NCI-H2029 (cell line): Measurements from ENCODE around the gene ECD.
A peak's percentile ranks its signal among the peaks of the same experiment; 100 is the strongest.

Experiments
- DNase-seq: peaks from one replicate; lab custom pipeline; 2025; lab: John Stamatoyannopoulos, UW

The ECD gene

DNA sequence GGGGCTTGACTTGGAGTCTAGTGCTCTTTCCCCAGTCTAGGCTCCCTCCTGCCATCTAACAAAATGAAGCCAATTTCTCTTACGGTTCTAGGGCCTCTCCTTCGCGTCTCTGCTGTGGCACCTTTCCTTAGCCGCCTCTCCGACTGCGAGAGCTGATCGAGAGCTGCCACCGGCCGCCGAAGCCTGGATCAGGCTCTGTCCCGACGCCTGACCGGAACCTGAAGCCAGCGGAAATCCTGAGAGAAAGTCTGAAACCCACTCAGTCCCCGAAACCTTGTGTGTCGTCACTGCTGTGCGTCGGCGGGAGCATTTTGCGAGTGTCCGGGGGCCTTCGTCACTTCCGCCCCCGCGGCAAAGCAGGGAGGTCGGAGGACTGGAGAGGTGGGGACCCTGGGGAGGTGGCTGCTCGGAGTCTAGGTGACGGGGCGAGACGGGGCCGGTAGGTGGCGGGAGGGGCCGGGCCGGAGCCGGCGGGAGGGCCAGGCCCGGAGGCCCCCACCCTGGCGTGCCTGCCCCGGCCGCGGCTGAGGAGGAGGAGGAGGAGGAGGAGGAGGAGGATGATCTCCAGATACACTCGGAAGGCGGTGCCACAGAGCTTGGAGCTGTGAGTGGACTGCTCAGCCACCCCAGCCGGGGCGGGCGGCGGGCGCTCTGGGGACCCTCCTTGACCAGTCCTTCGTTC is at the start of gene ECD, which contains the start of gene FAM149B1:
TSS of gene ECD (minus strand) at position 226 of the 682 bp plus-strand sequence. CDS start 4,071 bp downstream, outside the sequence.
TSS of gene FAM149B1 (plus strand) at position 337 of the 682 bp plus-strand sequence. CDS start at position 558, 221 bp downstream.
- DNase-seq, result peak; percentile 71

DNA sequence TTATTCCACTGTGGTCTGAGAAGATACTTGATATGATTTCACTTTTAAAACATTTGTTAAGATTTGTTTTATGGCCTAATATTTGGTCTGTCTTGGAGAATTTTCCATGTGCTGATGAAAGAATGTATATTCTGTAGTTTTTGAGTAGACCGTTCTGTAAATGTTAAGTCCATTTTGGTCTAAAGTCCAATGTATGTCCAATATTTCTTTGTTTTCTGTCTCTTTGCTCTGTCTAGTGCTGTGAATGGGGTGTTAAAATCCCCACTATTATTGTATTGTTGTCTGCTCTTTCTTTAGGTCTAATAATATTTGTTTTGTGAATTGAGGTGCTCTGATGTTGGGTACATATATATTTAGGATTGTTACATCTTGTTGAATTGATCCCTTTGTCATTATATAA is 47.9 kb upstream of the ECD start:
- DNase-seq, result no peak

DNA sequence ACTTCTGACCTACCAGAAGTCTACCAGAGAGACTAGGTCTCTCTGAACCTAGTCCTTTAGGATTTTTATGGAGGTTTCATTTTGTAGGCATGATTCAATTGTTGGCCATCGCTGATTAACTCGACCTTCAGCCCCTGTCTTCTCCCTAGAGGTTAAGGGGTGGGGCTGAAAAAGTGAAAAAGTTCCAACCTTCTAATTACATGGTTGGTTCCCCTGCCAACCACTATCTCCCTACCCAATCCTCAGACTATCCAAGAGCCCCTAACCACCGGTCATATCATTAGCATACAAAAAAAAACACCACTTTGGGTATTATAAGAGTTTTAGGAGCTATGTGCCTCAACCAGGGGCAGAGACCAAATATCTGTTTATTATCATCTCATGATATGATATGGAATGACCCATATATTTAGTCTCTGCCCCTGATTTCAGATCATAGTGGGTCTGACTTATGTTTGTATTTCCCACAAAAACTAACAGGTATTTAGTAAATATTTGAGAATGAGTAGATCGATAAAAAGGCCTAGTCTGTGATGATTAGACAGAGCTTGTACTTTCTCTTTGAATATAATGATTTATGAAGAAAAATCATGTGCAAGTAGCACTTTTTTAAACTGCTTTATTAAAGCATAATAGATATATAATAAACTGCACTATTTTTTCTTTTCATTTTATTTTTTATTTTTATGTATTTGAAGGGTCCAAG is 43.5 kb upstream of the ECD start:
- DNase-seq, result no peak

DNA sequence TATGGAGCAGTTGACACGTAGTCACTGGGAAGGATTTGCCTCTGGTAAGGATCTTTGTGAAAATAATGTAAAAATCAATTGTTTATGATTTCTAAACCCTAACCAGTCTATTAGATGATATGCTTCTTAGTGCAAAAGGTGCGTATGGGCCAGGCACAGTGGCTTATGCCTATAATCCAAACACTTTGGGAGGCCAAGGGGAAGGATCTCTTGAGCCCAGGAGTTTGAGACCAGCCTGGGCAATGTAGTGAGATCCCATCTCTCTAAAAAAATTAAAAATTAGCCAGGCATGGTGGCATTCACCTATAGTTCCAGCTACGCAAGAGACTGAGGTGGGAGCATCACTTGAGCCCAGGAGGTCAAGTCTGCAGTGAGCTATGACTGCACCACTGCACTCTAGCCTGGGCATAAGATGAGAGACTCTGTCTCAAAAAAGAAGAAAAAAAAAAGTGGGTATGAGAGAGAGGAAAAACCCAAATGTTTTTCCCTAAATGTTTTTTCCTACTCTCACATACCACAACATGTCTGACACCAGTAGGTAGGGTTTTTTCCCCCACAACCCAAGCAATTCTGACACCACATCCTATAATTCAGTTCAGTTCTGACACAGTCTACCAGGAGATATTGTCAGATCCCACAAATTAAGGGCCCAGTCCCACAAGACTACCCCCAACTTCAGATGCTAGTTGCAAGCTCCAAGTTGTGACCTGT is 42.7 kb upstream of the ECD start:
- DNase-seq, result no peak

DNA sequence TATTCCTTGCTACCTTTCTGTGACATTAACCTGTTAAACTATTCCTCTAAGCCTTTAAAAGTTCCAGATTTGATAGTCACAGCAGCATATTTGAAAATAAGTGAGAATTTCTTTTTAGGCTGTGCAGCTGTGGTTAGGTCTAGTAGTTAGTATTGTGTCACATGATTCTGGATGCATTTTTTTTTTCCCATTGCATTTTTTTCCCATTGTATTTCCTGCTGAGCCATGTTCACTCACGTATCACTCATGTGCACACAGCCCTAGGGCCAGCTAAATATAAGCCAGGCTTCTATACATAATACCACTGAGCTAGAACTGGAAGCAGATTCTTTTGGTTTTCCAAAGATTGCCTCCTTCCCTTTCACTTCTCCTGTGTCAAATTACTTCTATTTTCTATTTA is 41.9 kb upstream of the ECD start:
- no peak for DNase-seq

DNA sequence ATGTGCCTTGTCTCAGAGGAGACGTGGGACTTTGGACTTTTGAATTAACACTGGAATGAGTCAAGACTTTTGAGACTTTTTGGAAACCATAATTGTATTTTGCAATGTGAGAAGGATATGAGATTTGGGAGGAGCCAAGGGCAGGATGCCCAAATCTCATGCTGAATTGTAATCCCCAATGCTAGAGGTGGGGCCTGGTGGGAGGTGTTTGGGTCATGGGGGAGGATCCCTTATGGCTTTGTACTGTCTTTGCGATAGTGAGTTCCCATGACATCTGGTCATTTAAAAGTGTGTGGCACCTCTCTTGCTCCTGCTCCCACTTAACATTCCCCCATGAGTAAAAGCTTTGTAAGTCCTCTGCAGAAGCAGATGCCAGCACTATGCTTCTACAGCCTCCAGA is 40.1 kb upstream of the ECD start:
- no peak for DNase-seq

DNA sequence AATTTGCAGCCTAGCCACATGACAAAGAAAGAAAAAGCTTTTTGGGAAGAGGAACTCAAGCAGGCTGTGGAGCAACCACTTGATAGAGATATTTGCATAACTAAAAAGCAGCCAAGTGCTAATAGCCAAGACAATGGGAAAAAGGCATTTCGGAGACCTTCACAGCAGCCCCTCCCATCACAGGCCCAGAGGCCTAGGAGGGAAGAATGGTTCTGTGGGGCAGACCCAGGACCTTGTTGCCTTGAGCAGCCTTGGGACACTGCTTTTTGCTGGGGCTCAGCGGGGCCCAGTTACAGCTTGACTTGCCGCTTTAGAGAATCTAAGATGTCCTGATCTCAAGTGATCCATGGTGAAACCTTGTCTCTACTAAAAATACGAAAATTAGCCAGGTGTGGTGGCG is 38.6 kb upstream of the ECD start:
- no peak for DNase-seq

DNA sequence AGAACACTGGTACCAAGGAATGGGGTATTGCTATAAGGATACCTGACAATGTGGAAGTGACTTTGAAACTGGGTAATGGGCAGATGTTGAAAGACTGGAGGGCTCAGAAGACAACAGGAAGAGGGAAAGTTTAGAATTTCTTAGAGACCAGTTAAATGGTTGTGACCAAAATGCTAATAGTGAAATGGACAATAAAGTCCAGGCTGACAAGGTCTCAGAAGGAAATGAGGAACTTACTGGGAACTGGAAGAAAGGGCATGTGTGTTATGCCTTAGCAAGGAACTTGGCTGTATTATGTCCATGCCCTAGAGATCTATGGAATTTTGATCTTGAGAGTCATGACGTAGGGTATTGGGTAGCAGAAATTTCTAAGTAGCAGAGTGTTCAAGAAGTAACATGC is 38.1 kb upstream of the ECD start:
- no peak for DNase-seq

DNA sequence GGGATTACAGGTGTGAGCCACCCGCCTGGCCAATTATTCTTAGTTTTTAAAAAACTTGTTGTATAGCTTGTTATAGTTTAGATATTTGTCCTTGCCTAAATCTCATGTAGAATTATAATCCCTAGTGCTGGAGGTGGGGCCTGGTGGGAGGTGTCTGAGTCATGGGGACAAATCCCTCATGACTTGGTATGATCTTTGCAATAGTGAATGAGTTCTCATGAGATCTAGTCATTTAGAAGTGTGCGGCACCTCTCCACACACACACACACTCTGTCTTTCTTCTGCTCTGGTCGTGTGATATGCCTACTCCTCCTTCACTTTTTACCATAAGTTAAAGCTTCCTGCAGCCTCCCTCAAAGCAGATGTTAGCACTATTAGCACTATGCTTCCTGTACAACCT is 37.3 kb upstream of the ECD start:
- no peak for DNase-seq

DNA sequence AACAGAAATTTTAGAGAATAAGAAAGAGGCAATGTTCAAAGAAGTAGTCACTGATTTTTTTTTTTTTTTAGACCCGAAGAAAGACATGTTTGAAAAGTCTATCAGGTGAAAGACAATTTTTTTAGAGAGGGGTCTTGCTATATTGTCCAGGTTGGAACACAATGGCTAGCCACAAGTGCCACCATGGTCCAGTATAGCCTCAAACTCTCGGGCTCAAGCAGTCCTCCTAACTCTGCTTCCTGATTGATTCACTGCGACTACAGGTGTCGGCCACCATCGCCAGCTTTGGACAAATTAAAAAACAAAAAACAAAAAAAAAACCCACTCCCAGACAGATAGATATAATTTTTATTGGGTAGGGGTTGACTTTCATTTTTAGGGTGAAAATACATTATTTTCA is 22.4 kb upstream of the ECD start:
- DNase-seq, result no peak

DNA sequence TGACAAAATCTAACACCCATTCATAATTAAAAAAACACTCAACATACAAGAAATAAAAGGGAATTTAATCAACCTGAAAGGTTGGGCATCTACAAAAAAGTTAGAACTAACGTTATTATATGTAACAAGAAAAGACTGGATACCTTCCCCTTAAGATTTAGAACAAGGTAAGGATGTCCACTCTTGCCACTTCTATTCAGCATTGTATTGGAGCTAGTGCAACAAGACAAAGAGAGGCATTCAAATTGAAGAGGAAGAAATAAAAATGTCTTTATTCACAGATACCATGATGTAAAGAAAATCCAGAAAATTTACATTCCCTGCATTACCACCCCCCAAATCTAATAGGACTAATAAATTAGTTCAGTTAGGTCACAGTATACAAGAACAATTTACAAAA is 18.5 kb upstream of the ECD start:
- DNase-seq, result no peak

DNA sequence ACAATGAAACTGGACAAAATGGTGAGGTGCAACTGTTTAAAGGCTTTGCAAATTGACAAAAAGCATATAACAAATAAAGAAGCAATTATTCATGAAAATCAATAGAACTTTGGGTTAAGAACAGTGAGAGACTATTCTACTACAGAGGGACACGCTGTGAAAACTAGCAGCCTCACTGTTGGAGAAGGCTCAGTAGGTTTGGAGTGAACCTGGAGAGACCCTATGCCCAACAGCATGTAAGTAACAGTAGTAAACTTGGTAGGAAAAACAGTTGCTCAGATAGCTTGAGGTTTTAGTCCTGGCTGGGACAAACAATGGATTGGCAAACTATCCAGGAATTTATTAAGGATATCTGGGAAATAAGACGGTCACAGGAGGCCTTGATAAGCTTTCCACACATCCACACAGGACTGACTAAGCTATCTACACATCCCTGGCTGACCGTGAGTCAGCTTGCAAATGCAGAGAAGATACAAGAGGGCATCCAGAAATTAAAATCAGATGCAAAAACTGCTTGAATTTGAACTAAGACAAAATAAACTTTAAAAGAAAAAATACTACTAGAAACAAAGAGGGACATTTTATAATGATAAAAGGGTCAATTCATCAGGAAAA is 16.0 kb upstream of the ECD start:
- no peak for DNase-seq

DNA sequence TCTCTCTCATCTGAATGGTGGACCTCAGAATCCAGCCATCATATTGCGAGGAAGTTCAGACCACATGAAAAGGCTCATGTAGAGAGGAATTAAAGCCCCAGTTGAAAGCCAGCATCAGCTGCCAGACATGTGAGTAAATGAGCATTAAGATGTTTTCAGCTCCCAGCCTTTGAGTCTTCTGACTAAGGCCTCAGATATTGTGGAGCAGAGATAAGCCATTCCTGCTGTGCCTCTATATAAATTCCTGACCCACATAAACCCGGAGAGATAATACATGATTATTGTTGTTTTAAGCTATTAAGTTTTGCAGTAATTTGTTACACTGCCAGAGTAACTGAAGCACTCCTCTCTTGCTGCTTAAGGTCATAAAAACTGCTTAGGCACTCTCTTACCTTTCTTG is 14.8 kb upstream of the ECD start:
- DNase-seq, result no peak

DNA sequence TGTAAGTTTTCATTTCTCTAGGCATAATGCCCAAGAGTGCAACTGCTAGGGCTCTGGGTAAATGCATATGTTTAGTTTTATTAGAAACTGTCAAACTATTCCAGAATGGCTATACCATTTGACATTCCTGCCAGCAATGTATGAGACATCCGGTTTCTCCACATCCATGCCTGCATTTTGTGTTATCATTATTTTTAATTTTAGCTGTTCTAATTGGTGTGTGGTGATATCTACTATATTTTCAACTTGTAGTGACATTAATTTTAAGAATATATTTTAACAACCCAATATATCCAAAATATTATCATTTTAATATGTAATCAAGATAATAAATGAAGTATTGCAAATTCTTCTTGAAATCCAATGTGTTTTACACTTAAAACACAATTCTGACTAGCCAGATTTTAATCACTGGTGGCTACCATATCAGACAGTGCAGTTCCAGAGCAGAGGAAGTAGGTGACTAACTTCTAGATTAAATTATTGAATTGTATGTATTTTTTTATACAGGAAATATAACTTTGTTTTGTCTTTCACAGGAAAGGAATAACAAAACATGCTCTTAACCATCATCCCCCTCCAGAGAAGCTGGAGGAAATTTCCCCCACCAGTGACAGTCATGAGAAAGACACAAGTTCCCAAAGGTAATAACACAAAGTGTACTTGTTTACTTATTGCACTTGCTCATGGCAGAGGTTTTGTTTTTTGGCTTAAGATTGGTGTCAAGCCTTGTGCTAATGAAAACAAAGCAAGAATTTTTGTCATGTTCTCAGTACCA is 6.5 kb upstream of the ECD start:
- no peak for DNase-seq

DNA sequence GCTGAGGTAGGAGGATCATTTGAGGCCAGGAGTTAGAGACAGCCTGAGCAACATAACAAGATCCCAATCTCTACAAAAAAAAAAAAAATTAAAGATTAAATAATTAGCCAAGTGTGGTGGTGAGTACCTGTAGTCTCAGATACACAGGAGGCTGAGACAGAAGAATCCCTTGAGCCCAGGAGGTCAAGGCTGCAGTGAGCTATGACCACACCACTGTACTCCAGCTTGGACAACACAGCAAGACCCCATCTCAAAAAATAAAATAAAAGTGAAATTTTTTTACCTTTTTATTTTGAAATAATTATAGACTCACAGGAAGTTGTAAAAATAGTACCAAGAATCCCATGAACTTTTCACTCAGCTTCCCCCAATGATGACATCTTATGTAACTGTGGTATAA is 5.1 kb upstream of the ECD start:
- DNase-seq, result no peak

DNA sequence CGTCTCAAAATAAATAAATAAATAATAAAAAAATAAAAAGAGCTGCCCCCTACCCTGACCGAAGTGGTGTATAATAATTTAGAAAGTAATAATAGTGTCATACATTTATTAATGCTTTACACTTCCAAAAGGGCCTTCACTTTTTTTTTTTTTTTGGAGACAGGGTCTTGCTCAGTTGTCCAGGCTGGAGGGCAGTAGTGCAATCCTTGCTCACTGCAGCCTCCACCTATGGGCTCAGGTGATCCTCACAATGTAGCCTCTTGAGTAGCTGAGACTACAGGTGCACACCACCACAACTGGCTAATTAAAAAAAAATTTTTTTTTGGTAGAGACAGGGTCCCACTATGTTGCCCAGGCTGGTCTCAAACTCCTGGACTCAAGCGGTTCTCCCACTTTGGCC is 1.5 kb upstream of the ECD start:
- DNase-seq, result no peak

DNA sequence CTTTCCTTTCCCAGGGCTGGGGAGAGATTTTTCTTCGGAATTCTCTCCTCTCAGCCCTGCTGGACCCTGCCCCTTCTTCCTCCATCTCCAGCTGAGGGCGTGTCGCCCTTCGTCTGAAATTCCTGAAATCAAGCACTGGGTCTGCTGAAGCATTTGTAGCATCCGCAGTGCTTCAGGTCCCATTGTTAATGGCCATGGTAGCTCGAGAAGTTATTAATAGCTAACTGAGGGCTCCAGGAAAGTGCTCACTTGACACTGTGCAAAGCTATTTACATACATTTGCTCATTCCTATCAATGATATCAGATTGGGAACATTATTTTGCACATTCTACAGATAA is 626 bp upstream of the ECD start:
- DNase-seq, result no peak

DNA sequence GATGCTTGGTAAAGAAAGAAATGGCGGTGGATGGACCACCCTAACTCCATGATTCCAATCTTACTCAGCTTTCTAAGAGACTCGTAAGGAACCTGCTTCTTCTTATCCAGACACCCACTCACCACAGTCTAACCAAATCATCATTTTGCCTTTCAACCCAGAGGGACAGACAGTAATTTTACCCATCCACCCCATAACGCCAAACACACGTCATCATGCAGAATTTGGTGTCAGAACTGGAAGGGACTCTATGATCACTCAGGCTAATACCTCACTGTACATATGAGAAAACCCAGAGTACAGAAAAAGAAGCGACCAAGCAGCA is 388 bp downstream of the ECD start:
- DNase-seq, result no peak

DNA sequence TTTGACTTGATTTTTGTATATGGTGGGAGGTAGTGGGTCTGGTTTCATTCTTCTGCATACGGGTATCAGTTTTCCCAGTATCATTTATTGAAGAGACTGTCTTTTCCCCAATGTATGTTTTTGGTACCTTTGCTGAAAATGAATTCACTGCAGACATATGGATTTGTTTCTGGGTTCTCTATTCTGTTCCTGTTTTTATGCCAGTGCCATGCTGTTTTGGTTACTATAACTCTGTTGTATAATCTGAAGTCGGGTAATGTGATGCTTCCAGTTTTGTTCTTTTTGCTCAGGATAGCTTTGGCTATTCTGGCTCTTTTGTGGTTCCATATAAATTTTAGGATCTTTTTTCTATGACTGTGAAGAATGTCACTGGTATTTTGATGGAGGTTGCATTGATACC is 836 bp downstream of the ECD start:
- DNase-seq, result no peak

DNA sequence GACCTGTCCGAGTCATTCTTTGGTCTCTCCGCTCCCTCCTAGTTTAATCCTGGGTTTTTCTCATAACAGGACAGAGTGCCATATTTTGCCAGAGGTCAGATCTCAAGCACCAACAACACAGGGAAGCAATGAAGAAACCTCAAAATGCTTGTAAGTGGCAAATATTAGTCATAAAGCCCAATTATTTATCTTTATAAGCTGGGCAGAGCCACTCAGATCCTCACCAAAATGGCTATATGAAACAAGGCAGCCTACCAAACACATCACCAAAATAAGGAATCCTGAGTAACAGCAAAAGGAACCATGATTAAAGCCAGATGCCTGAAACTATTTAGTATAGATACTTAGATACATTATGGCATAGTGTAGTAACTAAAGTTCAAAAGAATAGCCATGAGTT is 4.7 kb downstream of the ECD start:
- no peak for DNase-seq

DNA sequence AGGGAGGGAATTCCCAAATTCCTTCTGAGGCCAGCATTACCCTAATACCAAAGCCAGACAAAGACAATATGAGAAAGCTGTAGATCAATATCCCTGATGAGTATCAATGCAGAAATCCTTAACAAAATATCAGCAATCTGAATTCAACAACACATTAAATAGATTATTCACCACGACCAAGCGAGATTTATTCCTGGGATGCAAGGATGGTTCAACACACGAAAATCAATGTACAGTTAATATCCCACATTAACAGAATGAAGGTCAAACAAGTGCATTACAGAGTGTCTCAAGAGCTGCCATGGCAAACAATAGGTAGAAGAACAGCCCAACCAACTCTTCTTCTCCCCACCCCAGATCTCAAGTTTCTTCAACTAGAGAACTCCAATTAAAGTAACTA is 6.1 kb downstream of the ECD start:
- no peak for DNase-seq

DNA sequence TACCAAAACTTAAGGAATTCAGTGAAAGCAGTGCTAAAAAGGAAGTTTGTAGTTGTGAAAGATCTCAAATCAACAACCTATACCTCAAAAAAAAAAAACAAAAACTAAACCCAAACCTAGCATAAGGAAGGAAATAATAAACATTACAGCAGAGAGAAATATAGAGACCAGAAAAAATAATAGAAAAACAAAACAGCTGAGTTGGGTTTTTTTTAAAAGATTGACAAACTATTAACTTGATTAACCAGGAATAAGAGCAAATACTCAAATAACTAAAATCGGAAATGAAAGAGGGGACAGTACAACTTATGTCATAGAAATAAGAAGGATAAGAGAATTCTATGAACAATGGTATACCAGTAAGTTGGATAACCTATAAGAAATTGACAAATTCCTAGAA is 6.7 kb downstream of the ECD start:
- DNase-seq, result no peak
